ENCODE results near the gene NELFB.

NELFB gene

DNA sequence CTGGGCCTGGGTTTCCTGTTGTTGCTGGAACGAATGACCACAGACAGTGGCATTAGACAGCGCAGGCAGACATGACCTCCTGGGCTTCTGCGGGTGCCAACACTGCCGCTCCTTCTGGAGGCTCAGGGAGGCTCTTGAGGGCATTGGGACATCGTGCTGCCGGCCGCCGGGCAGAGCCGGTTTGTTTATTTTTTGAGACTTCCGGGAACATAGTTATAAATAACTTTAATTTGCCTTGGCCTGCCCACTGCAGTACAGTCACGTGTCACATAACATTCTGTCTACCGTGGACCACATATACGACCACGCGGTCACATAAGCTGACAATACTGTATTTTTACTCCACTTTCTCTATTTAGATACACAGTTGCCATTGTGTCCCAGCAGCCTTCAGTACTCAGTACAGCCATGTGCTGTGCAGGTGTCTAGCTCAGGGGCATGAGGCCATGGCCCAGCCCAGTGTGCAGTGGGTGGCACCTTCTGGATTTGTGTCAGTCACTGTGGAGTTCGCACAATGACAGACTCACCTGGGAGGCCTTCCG lies 14.2 kb downstream of the NELFB start:
- DNase-seq (ENCODE audit: low spot score): no peak
- Histone ChIP-seq H3K27ac (peak overlapping the region; percentile 57 to 77), H3K4me3 (peak overlapping the region; percentile 7)
- no peak for TF ChIP-seq CTCF (IDR thresholded peaks at IDR 0.05)

DNA sequence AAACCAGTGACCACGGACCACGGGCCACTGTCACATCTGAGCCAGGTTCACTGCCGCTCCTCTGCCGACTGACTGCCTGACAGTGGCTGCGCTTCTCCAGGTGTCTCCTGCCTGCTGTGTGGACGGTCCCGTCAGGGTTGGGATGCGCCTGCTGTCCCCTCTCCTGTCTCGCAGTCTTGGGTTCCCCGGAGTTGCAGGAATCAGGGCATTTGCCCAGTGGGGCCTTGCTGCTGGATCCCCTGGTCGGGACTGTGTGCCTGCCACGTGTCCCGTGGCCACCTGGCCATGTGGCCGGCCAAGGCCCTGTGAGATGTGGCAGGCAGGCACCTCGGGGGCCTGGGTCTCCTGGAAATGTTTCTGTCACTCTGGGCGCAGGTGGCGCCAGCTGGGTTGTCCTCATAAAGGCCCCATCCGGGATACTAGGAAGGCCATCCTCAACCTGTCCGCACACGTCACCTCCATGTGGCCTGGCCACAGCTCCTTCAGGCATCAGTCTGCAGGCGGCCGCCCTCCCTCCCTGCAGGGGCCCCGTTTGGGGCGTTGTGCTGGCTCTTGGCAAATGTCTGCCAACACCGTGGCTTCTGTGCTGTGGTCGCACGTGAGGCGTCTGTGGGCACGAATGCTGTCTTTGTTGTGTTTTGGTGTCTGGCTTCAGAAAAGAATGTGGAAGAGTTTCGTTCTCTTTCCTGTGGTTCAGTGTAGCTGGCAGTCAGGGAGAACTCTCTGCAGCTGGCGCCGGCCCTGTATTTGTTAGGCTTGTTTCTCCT lies 16.0 kb downstream of the NELFB start:
- no peak for TF ChIP-seq CTCF (IDR thresholded peaks at IDR 0.05)
- Histone ChIP-seq H3K4me3 (no peak overlapping the region), H3K27ac (no peak overlapping the region)
- no peak for DNase-seq (ENCODE audit: low spot score)

DNA sequence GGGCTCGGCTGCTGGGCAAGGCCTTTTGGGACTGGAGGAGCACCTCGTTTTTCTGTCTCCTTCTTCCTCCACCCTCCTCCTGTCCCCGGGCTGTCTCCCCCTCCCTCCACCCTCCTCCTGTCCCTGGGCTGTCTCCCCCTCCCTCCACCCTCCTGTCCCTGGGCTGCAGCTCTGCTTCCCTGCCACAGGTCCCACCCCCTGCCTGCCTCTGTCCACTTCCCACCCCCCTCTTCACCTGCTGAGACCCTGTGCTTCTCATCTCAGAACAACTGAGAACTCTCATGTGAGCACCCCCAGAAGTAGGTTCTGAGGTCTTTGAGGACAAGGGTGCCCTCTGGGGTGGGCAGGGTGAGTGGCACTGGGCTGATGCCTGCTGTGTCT lies 16.6 kb downstream of the NELFB start:
- no peak for DNase-seq (ENCODE audit: low spot score)
- Histone ChIP-seq H3K27ac (no peak overlapping the region), H3K4me3 (no peak overlapping the region)
- TF ChIP-seq CTCF (IDR thresholded peaks at IDR 0.05): no peak

- H3K4me3 ChIP-seq: no peak overlapping the region
- DNase-seq (ENCODE audit: low spot score): no peak
- no peak overlapping the region for H3K27ac ChIP-seq
- no peak for TF ChIP-seq CTCF (IDR thresholded peaks at IDR 0.05)
Observed at GRCh38 chr9:137272241-137273094, 17.3 kb downstream of the NELFB start.

GRCh38 chr9:137273095-137273490 lies 18.0 kb downstream of the NELFB start:
- Histone ChIP-seq H3K4me3 (no peak overlapping the region), H3K27ac (no peak overlapping the region)
- no peak for DNase-seq (ENCODE audit: low spot score)
- no peak for TF ChIP-seq CTCF (IDR thresholded peaks at IDR 0.05)

DNA sequence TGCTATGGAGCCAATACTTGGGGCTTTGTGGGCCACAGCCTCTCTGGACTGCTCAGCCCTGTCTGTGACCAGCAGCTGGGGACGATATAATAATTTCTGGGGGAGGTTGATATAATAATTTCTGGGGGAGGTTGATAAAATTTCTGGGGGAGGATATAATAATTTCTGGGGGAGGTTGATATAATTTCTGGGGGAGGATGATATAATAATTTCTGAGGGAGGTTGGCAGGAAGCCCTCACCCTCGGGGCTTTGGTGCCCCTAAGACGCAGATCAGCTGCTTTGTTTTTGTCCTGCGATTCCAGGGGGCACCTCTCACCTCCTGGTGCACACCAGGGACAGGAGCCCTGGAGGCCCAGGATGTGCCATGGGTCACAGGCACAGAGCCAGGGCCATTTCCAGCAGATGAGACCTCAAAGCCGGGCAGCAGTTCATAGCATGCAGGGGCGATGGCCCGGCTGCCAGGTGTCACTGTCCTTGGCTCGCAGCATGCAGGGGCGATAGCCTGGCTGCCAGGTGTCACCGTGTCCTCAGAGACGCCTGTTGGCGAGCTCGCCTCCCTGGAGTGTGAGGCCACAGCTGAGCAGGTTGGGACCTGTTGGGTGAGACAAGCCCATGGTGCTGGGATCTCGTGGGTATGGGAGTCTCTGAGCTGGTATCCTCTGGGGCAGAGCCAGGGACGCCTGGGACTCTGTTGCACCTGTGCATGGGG lies 18.6 kb downstream of the NELFB start:
- TF ChIP-seq CTCF (IDR thresholded peaks at IDR 0.05): no peak
- no peak overlapping the region for H3K4me3 ChIP-seq
- H3K27ac ChIP-seq: no peak overlapping the region
- DNase-seq (ENCODE audit: low spot score): no peak

Measured in coronary artery (tissue), 2 donors.